ENCODE data around the gene TXNRD2.

The TXNRD2 gene

DNA sequence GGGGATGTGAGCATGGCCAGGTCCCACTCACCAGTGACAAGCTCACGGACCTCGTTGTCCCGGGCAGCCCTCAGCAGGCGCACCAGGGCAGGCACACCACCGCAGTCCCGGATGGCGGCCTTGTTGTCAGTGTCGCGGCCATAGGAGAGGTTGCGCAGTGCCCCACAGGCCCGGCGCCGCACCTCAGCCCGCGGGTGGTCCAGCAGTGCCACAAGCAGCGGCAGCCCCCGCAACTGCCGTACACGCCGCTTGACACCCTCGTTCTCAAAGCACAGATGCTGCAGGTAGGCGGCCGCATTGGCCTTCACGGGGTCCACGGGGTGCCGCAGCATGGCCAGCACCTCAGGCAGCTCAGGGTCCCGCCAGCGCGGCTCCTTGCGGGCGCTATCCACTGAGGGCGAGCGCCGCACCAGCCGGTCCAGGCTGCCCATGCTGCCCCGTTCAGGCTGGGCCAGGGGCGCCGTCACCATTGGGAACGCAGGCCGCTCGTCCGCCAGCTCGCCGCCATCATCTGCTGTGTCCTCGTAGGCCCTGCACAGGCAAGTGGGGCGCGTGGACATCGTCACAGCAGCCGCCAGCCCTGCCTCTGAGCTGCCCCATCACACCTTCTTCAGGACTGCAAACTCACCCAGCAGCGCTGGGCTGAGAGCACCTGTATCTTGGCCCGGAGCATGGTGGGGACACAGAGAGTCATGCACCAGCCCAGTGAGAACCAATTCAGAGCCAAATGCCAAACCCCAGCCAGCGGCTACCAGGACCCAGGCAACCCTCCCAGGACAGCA is 38.3 kb upstream of the TXNRD2 start:
- DNase-seq: no peak

DNA sequence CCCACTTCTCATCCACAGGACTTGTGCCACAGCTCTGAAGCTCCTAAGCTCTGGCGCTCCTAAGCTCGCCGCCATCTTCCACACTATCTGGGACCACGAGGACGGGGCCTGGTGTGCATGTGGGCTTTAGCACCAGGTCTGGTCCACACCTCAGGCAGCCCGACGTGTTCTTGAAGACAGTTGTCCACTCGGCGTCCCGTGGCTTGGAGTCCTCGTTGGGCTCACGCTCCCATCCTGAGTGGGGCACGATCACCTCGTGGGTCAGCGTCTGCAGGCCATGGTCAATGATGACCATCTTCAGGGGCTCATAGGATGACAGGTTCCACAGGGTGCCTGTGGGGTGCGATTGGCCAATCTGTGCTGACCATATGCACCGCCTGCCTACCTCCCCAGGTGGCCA is 37.1 kb upstream of the TXNRD2 start:
- no peak for DNase-seq

DNA sequence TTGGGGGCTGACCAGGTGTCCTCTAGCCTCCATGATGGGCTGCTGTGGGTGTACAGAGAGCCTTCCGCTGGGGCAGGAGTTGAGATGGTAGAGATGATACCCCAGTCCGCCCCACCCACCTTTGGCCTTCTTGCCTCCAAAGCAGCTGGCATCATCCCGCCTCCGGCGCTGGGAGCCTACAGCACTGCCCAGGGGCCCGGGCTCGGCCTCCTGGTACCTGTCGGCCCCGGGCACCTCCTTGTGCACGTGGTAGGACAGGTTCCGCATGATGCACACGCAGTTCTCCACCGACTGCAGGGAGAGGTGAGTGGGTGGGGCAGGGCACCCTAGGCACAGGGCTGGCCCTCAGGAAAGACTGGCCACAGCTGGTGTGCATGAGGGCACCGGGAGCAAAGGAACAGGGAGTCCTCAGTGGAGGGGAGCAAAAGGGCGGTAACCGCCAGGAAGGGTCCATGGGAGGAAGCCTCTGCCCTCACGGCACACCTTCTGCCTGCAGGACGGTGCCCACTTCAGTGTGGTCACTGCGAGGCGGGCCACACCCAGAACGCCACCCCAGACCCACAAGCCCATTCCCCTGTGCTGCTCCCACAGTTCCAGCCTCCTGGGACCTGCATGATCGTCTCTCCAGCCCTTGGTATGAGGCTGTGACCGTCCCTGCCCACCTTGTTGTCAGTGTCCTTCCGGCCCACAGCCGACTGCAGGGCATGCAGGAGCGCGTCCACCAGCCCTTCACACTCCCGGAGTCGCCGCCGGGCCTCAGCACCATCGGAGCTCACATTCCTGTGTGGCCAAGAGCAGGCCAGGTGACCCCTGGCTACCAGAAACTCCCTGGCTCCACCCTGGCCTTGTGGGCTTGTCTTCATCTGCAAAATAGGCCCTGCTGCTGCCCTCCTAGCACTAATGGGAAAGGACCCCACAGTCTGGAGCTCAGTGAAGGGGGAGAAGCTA is 36.0 kb upstream of the TXNRD2 start:
- no peak for DNase-seq

DNA sequence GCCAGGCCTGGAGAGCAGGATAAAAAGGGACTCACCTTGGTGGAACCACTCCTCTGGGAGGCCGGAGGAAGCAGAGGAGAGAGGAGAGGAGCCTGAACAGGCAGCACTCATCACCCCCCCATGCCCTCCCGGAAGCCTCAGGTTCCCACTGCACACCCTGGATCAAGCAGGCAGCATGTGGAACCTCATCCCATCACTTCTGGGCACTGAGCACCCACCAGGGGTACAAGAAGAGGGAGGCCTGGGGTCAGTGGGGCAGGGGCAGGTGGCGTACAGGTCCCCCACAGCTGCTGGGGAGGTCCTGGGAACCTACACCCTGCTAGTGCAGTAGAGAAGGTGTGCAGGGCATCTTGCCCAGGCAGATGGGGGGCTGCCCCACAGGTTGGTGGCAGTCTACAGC is 35.1 kb upstream of the TXNRD2 start:
- no peak for DNase-seq

DNA sequence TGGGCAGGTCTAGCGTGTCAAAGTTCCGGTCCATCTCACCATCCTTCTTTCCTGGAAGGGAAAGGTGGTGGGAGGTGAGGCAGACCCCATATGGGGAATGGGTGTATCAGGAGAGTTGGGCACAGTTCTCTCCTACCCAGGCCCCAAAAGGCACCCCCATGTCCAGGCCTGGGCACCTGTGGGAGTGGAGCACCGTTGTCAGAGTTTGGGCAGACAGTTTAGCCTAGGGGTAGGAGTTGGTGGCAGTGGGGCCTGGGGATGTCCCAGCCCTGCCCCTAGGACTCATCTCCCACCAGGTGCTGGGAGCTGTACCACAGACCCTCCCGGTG is 34.1 kb upstream of the TXNRD2 start:
- DNase-seq: no peak

DNA sequence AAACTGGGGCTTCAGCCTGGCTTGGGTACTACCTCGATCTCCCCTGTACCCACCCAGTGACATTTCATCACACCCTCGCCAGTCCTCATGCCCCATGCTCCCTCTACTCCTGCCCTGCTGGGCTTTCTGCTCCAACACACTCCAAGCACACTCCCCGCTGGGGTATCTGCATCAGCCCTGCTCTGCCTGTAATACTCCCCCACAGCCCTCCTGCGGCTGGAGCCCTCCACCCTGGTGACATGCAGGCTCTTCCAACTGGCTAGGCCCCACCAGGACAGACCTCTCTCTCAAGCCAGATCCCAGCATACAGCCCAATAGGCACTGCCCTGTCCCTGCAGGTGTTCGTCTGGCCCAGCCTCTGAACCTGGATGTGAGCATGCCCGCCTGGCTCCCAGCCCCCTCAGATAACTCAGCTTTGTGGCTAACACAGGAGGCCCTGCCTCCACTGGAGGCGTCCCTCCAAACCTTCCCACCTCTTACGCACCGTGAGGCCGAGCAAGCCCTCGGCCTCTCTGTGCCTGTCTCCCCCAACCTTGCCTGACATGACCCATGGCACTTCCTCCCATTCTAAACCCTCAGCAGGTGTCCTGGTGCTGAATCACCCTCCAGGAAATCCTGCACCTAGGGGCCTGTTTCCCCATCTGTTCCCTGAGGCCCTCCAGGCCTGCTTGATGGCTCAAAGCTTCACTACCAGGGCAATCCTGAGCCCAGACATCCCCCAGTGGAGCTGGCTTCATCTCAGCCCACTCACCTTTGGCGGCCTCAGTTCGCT is 33.5 kb upstream of the TXNRD2 start:
- peak; percentile 57 to 87 for DNase-seq

DNA sequence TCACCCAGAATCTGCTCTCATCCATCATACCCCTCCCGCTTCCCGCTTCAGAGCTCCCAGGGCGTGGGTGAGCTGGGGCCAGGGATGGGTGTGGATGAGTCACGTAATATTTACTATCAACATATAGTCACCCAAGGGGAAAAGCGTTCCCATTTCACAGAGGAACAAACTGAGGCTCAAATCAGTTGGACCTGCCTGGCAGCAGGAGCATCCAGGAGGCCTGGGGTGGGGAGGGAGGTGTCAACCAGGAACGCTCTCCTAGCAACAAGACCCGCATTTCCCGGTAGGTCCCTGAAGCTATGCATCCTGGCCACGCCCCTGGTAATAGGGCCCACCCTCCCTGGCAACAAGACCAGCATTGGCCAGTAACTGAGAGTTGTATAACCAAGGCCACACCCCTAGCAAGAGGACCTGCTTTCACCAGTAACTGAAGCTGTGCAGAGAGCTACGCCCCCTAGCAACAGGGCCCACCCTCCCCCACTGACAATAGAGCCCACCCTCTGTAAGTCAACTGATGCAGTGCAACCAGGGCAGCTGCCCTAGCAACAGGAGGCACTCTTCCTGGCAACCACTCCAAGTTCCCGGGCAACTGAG is 32.7 kb upstream of the TXNRD2 start:
- DNase-seq: peak; percentile 77 to 89

DNA sequence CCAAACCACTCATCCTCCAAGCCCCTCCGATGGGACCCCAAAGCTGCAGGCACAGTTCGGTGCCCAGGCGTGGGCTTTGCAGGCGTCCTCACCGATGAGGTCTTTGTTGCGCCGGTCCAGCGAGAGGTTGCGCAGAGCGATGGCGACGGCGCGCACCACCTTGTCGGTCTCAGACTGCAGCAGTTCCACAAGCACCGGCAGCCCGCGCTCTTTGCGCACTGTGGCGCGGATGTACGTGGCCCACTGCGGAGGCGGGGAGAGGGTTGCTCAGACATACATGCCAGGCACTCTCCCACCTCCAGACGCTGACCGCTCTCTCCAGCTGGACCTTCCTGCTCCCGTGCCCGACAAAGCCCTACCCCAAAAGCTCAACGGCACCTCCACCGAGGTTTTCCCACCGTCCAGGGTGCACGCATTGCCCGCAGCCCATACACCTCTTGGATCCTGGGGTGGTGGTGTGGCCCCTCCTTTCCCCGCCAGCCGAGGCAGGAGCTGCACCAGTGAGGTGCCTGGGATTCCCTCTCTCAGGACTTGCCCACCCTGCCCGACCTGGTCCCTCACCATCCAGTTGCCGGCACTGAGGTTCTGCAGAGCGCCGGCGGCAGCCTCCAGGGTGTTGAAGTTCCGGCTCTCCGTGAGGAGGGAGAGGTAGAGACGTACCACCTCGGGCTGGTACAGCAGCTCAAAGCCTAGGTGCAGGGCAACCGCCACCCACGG is 32.1 kb upstream of the TXNRD2 start:
- DNase-seq: no peak

DNA sequence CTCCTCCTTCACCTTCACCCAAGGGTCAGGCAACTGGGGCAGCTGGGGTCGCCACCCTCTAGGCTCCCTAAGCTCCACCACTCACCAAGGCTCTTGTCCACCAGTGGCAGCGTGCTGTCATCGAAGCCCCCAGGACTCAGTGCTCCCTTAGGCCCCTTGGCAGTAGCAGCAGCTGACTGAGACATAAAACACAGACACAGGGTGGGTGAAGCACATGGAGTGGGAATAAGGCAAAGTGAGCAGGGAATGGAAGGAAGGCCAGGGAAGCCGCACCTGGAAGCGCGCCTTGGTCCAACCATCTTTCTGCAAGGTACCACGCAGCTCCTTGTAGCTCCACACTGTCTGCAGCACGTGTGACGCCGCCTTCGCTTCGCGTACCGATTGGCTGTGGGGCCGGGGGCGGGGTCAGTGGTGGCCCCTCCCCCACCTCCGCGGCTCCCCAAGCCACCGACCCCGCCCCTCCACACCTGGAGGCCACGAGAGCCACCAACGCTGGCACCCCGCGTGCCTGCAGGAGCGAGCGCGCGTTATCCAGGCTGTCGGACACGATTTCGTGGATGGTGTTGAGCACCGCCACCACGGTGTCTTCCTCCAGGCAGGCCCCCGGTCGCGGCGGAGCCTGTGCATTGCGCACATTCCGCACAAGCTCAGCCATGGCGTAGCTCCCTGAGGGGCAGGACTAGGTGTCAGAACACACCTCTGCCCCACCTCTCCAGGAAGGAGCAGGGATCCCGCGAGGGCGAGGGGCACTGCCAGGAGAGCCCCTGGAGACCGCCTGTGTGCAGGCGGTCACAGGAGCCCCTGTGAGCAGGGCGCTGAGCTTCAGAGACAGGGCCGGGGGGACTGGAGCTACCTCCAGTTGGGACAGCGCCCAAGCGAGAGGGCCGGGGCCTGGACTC is 31.3 kb upstream of the TXNRD2 start:
- DNase-seq: no peak

DNA sequence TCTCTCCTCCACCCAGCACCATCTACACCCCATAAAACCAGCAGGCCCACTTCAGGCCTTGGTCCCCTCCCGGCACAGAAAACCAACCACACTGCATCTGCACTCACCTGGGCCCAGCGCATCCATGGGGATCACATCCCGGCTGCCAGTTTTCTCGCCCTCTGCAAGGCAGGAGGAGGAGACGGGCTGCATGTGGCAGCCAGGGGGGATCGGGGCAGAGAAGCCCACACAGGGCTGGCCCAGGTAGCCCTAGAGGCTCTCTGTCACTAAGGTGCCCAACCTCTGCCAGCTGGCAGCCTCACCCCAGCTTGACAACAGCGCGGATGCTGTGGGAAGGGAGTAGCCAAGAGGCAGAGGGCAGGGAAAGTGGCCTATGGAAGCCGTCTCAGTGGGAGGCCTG is 30.6 kb upstream of the TXNRD2 start:
- DNase-seq: no peak

DNA sequence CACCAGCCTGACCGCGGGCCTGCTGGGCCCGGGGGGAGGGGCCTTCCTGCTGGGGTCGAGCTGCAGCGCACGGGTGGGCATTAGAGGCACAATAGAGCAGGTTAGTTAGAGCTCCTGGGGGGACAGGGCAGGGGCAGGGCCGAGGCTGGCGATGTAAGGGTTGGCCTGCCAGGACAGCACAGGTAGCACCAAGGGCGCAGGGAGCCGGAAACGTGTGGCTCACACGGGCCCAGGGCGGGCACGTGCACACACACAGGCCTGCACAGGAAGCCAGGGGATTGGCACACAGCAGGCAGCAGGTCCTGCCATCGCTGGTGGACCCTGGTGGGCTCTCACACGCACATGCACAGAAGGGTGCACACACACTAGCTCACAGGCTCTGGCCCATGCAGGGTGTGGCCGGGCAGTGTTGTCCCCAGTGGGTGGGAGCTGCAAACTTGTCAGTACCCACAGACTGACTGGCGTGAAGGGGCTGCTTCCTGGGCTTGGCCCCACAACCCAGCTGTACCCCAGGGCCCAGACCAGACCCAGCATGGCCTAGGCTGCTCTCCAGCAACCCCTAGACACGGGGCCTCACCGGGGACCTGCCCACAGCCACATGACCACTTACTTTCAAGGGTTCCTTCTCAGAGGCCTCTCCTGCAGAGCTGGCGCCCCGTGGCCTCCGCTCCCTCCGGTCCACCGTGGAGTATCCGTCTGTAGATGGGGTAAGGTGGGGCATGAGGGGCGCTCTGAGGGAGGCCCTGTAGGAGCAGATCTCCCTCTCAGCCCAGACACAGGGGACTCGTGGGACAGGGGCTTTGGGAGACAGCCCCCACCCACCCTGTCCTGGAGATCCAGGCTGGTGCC is 29.9 kb upstream of the TXNRD2 start:
- DNase-seq: no peak

DNA sequence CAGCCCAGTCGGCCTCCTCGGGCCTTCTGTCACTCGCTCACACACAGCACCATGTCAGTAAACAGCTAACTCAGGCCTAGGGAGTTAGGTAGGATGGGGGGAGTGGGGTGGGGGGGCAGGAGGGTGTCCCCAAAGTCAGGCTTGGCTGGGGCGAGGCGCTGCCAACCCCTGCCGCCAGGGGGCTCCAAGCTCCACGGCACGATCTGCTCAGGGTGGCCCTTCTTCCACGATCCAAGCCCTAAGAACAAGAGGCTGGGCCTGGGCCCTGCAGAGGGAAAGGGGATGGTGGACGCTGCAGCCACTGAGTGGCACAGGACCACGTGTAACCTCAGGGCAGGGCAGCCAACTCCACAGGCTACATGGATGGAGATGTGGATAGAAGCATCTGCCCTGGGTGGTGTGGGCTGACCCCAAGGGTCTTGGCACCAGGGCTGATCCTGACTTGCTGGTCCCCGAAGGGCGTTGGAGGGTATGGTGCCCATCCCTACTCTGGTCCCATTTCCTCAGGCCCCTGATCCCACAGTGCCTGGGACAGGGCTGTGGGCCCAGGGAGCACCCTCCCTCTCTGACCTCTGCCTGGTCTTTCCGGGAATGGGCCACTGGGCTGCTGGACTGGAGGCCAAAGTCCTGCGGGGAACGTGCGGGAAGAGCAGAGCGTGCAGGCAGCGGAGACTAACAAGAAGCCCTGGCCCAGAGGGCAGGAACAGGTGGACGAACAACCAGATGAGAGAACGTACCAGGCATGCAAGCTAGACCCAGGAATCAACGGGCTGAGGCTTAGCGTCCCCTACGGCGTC is 29.1 kb upstream of the TXNRD2 start:
- peak; percentile 12 to 55 for DNase-seq

DNA sequence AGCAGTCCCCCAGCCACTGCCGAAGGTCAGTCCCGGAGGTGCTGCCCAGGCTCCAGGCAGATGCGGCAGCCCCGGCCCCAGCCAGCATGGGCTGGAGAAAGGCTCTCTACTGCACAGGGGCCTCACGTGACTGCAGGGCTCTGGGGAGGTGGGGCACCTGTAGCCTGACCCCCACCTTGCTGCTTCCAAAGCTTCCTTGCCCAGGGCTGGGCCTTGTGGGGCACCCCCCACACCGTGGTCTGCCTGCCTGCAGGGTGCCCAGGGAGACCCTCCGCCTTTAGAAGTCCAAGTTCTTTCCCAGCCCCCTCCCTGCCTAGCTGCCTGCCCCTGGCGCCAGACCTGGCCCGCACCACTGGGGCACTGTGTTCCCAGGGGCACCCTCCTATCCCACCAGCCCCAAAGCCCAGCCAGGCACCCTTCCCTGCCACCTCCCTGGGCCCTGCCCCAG is 28.4 kb upstream of the TXNRD2 start:
- no peak for DNase-seq

DNA sequence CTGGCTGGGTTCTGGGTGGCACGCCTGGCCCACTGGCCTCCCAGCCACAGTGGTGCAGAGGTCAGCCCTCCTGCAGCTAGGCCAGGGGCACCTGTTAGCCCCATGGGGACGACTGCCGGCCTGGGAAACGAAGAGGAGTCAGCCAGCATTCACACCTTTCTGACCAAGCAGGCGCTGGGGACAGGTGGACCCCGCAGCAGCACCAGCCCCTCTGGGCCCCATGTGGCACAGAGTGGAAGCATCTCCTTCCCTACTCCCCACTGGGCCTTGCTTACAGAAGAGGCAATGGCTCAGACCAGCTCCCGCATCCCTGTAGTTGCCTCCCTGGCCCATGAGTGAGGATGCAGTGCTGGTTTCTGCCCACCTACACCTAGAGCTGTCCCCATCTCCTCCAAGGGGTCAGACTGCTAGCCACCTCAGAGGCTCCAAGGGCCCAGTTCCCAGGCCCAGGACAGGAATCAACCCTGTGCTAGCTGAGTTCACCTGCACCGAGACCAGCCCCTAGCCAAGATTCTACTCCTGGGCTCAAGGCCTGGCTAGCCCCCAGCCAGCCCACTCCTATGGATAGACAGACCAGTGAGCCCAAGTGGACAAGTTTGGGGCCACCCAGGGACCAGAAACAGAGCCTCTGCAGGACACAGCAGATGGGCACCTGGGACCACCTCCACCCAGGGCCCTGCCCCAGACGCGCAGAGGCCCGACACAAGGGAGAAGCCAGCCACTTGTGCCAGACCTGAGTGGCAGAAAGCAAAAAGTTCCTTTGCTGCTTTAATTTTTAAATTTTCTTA is 27.7 kb upstream of the TXNRD2 start:
- no peak for DNase-seq

DNA sequence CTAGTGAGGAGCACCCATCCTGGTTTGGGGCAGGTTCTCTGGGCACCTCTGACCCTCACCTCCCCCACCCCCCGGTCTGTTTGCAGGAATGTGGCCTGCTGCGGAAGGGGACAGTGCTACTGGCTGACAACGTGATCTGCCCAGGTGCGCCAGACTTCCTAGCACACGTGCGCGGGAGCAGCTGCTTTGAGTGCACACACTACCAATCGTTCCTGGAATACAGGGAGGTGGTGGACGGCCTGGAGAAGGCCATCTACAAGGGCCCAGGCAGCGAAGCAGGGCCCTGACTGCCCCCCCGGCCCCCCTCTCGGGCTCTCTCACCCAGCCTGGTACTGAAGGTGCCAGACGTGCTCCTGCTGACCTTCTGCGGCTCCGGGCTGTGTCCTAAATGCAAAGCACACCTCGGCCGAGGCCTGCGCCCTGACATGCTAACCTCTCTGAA is 26.9 kb upstream of the TXNRD2 start:
- no peak for DNase-seq

DNA sequence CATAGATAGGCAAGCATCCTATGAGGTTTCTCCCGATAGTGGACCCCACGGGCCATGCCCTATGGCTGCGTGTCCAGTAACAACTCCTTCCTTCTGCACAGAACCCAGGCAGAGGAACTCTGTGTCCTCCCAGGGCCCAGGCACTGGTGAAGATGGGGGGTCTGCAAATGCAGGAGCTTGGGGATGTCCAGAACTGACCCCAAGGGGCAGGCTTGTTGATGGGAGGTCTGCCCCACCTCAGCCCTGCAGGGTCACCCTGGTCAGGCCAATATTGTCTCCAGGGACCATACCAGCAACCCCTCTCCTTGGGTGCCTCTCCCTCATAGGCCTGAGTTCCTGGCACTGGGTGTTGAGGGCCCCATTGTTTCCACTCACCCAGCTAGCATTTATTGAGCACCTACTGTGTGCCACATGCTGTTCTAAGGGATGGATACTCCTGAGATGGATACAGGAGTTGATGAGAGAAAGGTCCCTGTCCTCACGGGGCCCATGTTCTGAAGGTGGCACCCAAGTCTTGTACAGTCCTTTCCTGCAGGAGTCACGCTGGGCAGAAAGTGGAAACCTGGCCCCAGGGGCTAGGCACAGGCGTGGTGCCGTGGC is 26.3 kb upstream of the TXNRD2 start:
- DNase-seq: no peak

DNA sequence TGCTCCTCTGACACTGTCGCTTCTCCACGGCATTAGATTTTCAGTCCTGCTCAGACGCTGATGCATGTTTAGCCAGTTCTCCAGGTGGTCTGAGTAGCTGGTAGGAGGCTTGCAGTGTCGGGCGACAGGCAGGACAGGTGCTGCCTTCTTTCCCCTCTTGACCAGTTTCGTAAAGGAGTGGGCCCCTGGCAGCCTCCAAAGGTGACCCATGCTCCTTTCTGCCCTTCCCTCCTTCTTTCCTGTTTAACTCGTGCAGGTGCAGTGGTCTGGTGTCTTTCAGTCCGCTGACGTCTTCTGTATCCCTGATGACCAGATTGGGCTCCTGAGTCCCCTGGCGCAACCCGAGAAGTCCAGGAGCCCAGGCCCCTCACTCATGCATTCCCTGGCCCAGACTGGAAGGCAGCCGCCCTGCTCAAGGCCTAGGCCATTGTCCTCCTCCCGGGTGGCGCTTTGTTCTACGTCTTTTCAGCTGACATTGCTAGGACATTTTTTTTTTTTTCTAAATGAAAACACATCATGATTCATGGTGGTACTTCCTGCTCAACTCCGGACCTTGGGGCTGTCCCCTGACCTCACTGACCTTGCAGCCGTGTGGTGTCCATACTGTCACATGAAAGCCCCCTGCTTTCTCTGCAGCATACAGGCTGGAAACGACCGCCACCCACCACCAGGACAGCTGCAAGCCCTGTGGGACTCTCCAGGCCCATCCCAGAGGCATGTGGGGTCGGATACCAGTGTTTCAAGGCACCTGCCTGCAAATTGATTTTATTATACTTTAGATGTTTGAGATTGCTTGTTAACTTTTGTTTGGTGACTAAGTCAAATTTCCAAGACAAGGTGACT is 25.5 kb upstream of the TXNRD2 start:
- DNase-seq: no peak
